Skeletal muscle tissue (tissue), 4 donors: ENCODE results near the gene NKPD1. TPM values are rescaled to one million over a fixed set of nuclear protein-coding genes. Genes with fewer than 3 reads are reported as not detected.

Experiments used
- H3K27ac ChIP-seq: one replicate; pipeline ENCODE4 v1.7.0; 2013; ENCODE audit warnings: mild to moderate bottlenecking, low read depth, low read length, inconsistent platforms
- H3K27me3 ChIP-seq, 3 donors: one replicate each; pipeline ENCODE4 v1.7.0; 2013; ENCODE audit warnings: low read length in 3 of 3; ENCODE audit not compliant: control insufficient read depth in 3 of 3, insufficient read depth in 3 of 3
- H3K36me3 ChIP-seq, 3 donors: one replicate each; pipeline ENCODE4 v1.7.0; 2013; ENCODE audit warnings: low read length in 3 of 3; ENCODE audit not compliant: control insufficient read depth in 3 of 3, insufficient read depth in 3 of 3
- H3K4me1 ChIP-seq, 3 donors: one replicate each; pipeline ENCODE4 v1.7.0; 2013; ENCODE audit warnings: low read length in 3 of 3, mild to moderate bottlenecking in 3 of 3; ENCODE audit not compliant: control insufficient read depth in 3 of 3, insufficient read depth in 3 of 3
- H3K4me3 ChIP-seq, 3 donors: one replicate each; pipeline ENCODE4 v1.7.0; 2013; ENCODE audit warnings: low read length in 3 of 3
- H3K9ac ChIP-seq, 3 donors: one replicate each; pipeline ENCODE4 v1.7.0; 2013; ENCODE audit warnings: low read length in 3 of 3, mild to moderate bottlenecking in 3 of 3, moderate library complexity in 2 of 3, low read depth in 1 of 3
- H3K9me3 ChIP-seq, 3 donors: one replicate each; pipeline ENCODE4 v1.7.0; 2013; ENCODE audit warnings: low read length in 3 of 3; ENCODE audit not compliant: control insufficient read depth in 3 of 3
- total RNA-seq: library from RNA; depleted of rRNA; stranded (reverse); fragments of >200 nt; gene quantifications from one replicate; pipeline ENCODE4 v1.2.3, GENCODE V29; 2014
- donor health status: Osteomylitis.

Gene NKPD1
- total RNA-seq, 1 donor from 2014 or later: not detected

DNA sequence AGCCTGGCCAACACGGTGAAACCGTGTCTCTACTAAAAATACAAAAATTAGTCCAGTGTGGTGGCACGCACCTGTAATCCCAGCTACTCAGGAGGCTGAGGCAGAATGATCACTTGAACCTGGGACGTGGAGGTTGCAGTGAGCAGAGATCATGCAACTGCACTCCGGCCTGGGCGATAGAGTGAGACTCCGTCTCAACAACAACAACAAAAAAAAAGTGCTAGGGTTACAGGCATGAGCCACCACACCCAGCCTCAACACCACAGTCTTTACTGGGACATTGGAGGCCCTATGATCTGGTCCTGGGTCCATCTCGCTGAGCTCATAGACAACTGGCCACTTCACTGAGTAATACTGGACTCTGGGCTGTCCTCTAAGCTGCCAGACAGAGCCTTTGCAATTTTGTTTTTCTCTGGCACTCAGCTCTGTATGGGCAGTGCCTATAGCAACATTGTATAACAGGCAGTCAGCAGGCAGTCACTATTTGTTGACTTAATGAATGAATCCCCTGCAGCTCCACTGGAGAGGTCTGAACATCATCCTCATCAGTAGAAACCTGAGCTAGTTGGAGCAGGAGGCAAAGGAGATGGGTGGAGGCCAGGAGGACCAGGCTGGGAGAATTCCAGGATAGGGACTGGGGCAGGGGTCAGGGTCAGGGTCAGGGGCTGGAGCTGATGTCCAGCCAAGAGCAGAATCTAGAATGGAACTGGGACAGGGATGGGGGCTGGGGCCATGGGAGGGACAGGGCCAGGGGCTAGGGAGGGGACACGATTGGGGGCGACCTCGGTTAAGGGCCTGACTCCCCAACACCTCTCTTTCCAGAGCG is 25.9 kb upstream of the NKPD1 start:
- H3K9ac ChIP-seq: no peak overlapping the region
- H3K27me3 ChIP-seq: no peaks in the 10 kb centered on the region
- no peaks in the 10 kb centered on the region for H3K36me3 ChIP-seq
- no peak overlapping the region for H3K4me3 ChIP-seq
- H3K4me1 ChIP-seq: no peaks in the 10 kb centered on the region
- no peaks in the 10 kb centered on the region for H3K9me3 ChIP-seq
- H3K27ac ChIP-seq: no peak overlapping the region

DNA sequence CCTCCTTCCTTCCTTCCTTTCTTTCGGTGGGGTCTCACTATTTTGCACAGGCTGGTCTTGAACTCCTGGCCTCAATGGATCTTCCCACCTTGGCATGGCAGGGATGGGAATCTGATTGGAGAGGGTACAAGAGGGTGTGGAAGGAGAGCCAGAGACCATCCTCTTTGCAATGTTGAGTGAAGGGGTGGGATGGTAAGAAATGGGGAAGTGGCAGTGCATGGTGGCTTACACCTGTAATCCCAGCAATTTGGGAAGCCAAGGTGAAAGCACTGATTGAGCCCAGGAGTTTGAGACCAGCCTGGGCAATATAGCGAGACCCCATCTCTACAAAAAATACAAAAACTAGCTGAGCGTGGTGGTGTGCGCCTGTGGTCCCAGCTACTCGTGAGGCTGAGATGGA is 23.3 kb upstream of the NKPD1 start:
- Histone ChIP-seq H3K27ac (no peak overlapping the region), H3K27me3 (no peaks in the 10 kb centered on the region), H3K9ac (no peak overlapping the region), H3K4me1 (peaks cover 13 to 22% (median 16%) of the 10 kb centered on the region in 3 donors), H3K36me3 (peaks cover 0 to 5% (median 0%) of the 10 kb centered on the region in 3 donors), H3K9me3 (no peaks in the 10 kb centered on the region), H3K4me3 (no peak overlapping the region)

DNA sequence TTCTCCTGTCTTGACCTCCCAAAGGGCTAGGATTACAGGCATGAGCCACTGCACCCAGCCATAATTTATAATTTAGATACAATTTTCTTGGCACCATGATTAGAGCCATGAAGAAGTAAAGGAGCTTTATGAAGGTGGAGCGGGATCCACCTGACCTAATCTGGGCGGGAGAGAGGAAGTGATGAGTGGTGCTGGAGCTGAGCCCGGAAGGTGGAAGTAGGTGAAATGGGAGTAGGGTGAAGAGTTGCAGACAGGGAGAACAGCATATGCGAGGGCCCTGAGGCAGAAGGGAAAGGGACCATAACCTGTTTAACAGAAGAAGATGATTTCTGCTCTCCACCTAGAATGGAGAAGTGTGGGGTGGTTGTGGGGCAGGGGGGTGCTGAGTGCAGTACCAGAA is 22.0 kb upstream of the NKPD1 start:
- Histone ChIP-seq H3K27ac (no peak overlapping the region), H3K9me3 (no peaks in the 10 kb centered on the region), H3K4me1 (peaks cover 14 to 30% (median 19%) of the 10 kb centered on the region in 3 donors), H3K9ac (no peak overlapping the region), H3K4me3 (no peak overlapping the region), H3K27me3 (no peaks in the 10 kb centered on the region), H3K36me3 (peaks cover 0 to 5% (median 0%) of the 10 kb centered on the region in 3 donors)

DNA sequence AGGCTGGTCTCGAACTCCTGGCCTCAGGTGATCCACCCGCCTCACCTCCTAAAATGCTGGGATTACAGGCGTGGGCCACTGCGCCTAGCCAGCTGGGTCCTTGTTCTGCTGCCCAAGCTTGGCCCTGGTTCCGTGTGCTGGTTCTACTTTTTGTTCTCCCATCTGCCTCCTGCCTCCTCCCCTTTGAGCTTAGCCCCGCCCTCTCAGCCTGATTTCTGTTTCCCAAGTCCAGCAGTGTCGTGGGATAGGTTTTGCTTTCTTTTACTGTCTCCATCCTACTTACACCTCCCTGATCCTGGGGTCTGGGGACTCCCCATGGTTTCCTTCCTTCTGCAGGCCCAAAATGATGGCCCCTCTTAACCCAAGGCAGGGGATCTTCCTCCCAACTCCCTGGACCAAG is 20.2 kb upstream of the NKPD1 start:
- Histone ChIP-seq H3K4me1 (peaks cover 21 to 38% (median 27%) of the 10 kb centered on the region in 3 donors), H3K4me3 (no peak overlapping the region), H3K9me3 (no peaks in the 10 kb centered on the region), H3K27ac (no peak overlapping the region), H3K27me3 (no peaks in the 10 kb centered on the region), H3K9ac (peak overlapping the region in 1 of 3 donors; percentile 33), H3K36me3 (peaks cover 0 to 5% (median 0%) of the 10 kb centered on the region in 3 donors)

DNA sequence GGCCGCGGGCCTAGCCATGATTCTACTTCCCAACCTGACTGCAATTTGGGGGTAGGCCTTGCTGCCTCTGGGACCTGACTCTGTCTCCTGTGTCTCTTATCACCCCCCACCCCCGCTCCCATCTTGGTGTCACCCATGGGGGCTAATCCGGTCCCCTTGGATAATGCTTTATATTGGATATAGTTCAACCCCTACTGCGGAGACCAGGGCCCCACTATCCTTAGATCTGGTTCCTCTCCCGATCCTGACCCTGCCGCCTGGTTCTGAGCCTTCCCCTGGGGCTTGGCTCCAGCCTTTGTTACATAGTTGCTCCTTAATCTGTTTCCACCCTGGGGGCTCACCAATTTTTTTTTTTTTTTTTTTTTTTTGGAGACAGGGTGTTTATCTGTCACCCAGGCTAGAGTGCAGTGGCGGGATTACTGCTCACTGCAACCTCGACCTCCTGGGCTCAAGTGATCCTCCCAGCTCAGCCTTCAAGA is 19.1 kb upstream of the NKPD1 start:
- Histone ChIP-seq H3K27me3 (no peaks in the 10 kb centered on the region), H3K9ac (peak overlapping the region in 2 of 3 donors; percentile 79 to 92), H3K27ac (peak overlapping the region; percentile 88), H3K36me3 (peaks cover 0 to 5% (median 0%) of the 10 kb centered on the region in 3 donors), H3K4me3 (peak overlapping the region; percentile 54 to 98 (median 95)), H3K4me1 (peaks cover 21 to 38% (median 27%) of the 10 kb centered on the region in 3 donors), H3K9me3 (no peaks in the 10 kb centered on the region)

DNA sequence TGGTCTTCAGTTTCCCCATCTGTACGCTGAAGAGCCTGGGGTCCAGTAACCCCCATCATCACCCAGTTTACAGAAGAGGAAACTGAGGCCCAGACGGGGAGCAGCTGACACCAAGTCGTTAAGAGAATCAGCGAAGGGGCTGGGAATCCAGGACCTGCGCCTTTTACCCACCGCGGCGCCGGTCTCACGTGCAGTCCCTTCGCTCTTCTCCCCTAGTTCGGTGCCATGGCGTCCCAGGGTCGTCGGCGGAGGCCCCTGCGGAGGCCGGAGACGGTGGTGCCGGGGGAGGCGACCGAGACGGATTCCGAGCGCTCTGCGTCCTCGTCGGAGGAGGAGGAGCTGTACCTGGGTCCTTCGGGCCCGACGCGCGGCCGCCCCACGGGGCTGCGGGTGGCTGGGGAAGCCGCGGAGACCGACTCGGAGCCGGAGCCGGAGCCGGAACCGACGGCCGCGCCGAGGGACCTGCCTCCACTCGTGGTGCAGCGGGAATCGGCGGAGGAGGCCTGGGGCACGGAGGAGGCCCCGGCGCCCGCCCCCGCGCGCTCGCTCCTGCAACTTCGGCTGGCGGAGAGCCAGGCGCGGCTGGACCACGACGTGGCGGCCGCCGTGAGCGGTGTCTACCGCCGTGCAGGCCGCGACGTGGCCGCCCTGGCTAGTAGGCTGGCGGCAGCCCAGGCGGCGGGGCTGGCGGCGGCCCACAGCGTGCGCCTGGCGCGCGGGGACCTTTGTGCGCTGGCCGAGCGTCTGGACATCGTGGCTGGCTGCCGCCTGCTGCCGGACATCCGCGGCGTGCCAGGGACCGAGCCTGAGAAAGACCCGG is 18.5 kb upstream of the NKPD1 start:
- peak overlapping the region; percentile 88 for H3K27ac ChIP-seq
- peaks cover 0 to 5% (median 0%) of the 10 kb centered on the region in 3 donors for H3K36me3 ChIP-seq
- no peaks in the 10 kb centered on the region for H3K9me3 ChIP-seq
- peaks cover 21 to 38% (median 27%) of the 10 kb centered on the region in 3 donors for H3K4me1 ChIP-seq
- peak overlapping the region; percentile 79 to 93 (median 92) for H3K9ac ChIP-seq
- H3K4me3 ChIP-seq: peak overlapping the region; percentile 95 to 98 (median 96)
- H3K27me3 ChIP-seq: no peaks in the 10 kb centered on the region

DNA sequence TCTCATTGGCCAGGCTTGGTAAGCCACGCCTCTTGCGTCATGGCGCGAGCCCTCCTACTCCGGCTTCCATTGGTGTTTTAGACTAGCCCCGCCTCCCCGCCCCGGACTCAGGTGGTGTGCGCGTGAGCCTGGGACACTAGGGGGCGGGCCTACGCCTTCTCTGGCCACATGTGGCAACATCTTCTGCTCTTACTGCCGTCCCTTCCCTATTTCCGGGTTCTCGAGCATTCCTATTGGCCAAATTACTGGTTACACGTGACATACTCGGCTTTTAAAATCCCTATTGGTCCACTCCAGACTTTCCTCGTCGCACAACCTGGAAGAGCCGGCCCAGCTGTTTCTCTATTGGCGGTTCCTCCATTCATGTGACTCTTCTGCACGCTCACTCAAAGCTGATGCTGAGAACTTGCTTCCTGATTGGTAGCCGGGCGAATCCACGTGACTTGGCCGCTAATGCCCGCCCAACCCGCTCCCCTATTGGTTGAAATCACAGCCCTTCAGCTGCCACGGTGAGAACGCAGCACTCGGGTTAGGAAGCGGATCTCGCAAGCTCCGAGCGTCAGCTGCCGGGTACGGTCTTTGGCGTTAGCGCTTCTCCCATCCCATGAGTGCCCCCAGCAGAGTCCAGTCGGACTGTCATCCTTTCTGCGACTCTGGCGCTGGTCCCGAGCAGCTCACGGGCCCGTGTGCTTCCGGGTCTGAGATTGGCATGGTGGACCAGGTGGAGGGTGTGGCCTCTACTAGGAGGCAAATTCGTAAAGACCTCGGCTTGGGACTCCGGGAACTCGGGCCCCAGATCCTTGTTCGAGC is 17.7 kb upstream of the NKPD1 start, which contains the start of gene BLOC1S3:
Gene BLOC1S3 (plus strand): TSS at position 523 of the 810 bp plus-strand sequence. CDS start 513 bp downstream, outside the sequence.
- Histone ChIP-seq H3K9me3 (no peaks in the 10 kb centered on the region), H3K4me3 (peak within 1 kb of the TSS; percentile 95 to 98 (median 96)), H3K36me3 (peaks cover 0 to 5% (median 0%) of the 10 kb centered on the region in 3 donors), H3K27me3 (no peaks in the 10 kb centered on the region), H3K4me1 (peaks cover 21 to 38% (median 27%) of the 10 kb centered on the region in 3 donors), H3K9ac (peak within 1 kb of the TSS; percentile 87 to 94 (median 93)), H3K27ac (peak within 1 kb of the TSS; percentile 98)

DNA sequence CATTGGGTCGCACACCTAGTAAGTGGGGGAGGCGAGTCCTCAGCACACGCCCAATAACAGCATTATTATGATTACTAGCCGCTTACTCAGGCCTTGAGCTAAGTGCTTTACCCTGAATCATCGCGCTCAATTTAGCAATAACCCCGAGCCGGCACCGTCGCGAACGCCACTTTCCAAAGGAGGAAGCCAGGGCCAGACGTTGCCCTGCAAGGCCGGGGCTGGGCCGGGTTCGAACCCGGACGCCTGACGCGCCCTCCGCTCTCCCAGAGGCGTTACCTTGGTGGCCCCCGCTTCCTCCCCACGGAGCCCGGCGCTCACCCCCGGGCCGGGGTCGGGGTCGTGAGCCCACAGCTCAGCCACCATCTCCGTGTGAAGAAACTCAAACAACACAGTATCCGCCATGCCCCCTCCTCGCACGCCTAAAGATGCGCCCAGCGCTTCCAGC is 17.1 kb upstream of the NKPD1 start, which contains the start of gene TRAPPC6A:
Gene TRAPPC6A (minus strand): TSS at position 421 of the 445 bp plus-strand sequence. CDS start 19 bp downstream, at position 402.
- Histone ChIP-seq H3K4me3 (peak within 1 kb of the TSS; percentile 95 to 98 (median 96)), H3K9me3 (no peaks in the 10 kb centered on the region), H3K36me3 (peaks cover 0 to 5% (median 0%) of the 10 kb centered on the region in 3 donors), H3K27me3 (no peaks in the 10 kb centered on the region), H3K4me1 (peaks cover 21 to 38% (median 27%) of the 10 kb centered on the region in 3 donors), H3K27ac (peak within 1 kb of the TSS; percentile 98), H3K9ac (peak within 1 kb of the TSS; percentile 87 to 94 (median 93))
